HG03575 (cell line): ENCODE results near the gene ANXA3.

Experiments used
- ATAC-seq: cut with Tn5 transposase; IDR thresholded peaks from one replicate; pipeline ENCODE4 v1.9.1; 2021; ENCODE audit not compliant: unreplicated experiment, insufficient number of reproducible peaks, low FRiP score; ENCODE audit errors: extremely low read depth

Gene ANXA3

DNA sequence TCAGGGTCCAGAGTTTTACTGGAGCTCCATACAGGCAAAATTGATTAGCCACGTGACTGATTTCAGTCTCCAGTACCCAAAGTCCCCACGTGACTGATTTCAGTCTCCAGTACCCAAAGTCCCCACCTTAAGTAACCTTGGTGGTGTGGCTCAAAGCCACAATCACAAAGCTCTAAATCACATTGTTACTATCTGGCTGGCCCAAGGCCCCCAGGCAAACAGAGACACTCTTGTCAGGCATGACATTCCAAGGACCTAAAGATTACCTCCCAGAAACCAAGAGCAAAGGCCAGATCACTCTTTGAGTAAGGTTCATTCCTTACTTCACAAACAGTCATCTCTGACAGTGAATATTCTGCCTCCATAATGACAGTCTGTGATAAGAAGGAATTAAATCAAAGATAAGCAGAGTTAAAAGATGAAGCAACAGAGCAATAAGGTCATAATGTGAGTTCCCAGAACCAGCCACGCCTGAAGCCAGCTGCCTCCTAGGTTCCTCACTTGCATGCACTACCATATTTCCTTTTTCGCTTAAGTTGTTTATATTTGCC lies 78.5 kb downstream of the ANXA3 start:
- ATAC-seq = no peak

DNA sequence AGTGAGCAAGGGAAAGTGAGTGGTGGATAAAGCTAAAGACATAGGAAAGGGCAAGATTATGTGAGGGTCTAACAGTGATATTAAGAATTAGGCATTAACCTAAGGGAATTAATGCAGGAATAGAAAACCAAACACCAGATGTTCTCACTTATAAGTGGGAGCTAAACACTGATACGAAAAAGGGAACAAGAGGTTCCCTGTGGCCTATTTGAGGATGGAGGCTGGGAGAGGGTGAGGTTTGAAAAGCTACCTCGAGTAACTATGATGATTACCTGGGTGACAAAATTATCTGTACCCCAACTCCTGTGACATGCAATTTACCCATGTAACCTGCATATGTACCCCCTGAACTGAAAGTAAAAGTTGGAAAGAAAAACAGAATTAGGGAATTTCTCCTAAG lies 79.0 kb downstream of the ANXA3 start:
- no peak for ATAC-seq

DNA sequence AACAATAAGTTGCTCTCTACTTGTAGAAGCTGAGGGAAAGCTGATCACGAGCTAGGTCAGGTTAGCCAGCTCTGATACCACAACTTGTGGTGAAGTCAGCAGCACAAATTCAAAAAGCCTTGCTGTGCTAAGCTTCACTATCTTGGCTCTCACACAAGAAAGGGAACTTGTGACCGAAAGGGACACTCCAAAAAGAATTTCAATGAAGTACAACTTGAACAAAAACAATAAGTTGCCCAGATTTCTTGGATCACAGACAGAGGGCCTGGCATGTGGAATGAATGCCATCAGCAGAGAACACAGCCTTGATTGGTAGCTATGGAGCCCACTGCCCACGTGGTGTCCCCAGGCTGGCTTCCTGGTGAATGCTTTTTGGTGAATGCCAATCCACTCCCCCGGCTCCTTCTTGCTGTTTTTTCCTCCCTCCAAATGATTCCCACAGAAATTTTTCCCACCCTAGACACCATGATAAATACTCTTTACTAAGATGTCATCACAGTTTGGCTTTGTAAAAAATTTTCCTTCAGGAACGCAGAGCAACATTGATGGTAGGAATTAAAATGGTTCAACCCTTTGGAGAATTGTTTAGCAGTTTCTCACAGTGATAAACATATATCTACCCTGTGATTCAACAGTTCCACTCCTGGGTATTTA lies 82.6 kb downstream of the ANXA3 start:
- no peak for ATAC-seq

DNA sequence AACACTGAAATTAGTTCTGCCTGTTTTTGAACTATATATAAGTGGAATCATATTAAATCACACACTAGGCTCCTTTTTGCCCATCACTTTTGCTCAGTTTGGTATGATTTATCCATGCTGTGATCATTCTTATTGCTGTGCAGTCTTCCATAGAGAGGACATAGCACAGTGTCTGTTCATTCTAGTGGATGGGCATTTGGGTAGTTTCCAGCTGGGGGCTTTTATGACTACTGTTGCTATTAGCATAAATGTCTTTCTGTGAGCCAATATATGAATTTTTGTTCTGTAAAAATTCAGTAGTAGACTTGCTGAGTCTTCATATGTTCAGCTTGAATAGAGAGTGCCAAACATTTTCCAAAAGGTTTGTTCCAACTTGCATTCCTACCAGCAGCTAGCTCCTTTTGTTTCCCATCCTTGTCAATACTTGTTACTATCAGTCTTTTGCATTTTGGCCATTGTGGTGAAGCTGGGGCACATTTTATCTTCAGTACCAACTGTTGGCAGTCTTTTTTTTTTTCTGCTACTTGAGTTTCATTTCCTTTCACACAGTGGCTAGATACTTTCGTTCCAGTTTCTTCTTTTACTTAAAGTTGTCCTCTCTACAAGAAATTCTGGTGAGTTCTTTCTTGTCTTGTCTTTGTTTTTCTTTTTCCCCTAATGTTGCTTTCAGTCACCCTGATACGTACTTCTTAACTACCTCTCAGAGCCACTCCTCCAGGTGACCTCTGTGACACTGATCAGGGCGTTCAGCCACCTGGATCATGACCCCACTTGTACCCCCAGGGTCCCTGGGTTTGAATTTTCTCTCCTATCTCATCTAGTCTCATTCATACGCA lies 87.0 kb downstream of the ANXA3 start:
- ATAC-seq = peak; percentile 65

DNA sequence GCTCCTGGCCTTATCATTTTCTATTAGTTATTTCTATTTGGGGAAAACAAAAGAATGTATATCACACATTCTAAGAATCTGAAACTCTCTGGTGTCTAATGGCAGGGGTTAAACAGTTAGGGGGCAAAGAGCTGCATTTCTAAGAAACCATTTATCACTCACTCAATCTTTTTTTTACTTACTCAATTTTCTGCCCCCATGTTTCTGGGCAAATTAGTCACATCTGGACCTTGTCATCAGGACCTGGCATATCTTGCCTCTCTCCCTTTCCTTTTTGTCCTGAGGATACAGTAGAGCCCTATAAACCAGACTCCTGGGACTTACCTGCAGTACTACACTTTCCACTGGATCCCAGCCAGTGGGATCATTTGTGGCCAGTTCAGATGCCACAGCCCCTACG lies 89.1 kb downstream of the ANXA3 start:
- no peak for ATAC-seq

DNA sequence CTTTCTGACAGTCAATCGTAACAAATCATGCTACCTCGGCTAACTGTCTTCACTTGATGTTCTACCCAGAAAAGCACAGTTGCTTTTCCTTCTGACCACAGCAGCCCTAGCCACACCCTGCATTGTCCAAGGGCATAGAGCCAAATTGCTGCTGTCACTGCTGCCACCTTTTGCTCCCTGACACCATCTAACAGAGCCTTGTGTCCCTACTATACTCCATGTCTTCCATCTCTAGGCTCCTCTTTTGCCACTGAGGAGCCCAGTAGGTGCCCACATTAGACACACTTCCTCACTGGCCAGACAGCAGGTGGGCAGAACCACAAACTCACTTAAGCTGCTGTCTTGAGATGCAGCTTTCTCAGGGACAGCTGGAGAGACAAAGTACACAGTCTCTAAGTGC lies 91.4 kb downstream of the ANXA3 start:
- no peak for ATAC-seq

DNA sequence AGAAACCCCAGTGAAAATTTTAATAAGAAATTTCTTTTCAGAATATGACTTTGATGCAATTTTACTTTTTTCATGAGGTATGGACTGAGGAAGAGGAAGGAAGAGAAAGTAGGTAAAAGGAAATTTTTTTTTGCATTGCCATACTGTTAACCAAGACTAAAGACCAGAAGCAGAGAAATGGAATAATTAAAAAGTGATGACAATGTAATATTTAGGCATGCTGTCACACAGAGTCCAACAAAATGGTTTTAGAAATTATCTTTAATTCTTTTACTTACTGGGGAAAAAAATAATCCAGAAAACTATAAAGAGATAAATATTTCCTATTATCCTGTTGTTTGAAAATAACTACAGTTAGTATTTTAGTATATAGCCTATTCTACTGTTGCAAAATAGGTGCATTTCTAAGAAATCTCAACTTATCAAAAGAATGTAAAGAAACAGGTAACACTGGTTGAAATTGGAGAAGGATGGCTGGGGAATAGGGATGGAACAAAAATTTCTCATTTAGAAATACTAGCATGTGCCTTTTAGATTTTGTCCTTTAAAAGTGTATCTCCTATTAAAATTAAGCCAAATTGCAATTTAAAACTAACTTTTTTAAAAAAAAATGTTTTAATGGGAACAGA lies 92.6 kb downstream of the ANXA3 start:
- ATAC-seq = no peak

DNA sequence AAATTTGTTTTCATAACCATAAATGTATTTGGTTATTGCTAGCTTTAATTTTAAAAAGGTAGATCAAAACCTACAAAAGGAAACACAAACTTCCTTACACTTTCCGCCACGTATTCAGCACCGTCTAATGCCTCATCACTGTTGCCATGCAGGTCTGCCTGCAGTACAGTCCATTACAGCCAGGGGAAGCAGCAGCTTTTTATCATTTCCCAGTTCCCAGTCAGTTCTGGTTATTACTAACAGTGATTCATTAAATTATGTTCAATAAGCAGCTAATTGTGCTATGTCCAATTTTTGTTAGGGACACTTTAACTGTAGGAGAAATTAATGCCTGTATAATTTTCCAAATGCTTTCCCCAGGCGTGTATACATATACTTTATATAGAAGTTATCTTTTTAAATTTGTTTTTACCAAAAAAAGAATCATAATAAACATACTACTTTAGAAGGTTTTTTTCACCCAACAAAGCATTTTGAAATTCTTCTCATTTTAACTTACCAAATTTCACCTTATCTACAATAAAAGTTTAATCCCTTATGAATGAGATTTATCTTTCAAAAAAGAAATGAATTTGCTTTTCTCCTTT lies 93.3 kb downstream of the ANXA3 start:
- ATAC-seq = peak; percentile 77

DNA sequence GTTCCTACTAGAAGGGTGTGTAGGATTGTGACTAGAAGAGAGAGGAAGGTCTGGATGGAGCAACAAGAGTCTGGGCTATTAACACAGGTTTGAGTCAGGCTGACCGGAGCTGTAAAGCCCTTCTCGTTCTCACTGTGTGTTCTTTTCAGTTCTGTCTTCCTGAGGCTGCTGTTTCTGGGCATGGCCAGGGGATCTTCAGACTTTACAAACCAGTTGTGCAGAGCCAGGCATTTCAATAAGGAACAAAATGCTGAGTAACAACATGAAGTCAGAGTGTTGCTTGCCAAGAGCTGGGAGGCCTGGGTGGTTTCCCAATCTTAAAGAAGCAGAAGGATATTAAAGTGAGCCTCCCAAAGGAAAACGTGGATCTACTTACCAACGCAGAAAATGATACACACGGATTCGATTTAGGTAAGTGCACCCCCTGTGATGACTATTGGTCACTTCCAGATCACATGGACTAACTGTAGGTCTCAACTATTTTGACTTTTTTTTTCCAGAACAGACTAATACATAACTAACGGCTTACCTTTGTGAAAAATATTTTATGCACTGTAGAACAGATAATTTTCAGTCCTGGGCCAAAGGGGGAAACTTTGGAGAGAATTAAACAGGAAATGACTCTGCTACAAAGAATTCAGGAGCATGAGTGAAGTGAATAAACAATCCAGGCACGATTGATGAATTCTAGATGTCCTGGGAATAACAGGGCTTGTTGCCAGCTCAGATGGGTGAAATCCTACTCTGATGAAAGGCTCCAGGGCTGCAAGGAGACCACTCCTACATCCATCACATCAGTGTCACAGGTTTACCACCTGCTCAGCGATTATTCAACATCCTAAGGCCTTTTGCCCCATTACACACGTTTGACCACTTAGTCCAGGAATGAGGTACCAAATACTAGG lies 94.5 kb downstream of the ANXA3 start:
- ATAC-seq = no peak

DNA sequence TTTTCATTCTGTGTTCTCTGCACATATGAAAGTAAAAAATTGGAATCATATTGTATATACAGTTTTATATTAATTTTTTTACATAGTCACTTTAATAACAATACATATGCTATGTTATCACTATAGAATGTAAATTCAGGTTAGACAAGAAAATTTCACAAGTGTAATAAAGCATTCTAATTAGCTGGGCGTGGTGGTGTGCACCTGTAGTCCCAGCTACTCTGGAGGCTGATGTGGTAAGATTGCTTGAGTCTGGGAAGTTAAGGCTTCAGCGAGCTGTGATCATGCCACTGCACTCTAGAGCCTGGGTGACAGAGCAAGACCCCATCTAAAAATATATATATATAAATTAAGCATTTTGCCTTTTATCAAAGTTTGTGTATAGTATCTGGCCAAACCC lies 95.7 kb downstream of the ANXA3 start:
- ATAC-seq = no peak

DNA sequence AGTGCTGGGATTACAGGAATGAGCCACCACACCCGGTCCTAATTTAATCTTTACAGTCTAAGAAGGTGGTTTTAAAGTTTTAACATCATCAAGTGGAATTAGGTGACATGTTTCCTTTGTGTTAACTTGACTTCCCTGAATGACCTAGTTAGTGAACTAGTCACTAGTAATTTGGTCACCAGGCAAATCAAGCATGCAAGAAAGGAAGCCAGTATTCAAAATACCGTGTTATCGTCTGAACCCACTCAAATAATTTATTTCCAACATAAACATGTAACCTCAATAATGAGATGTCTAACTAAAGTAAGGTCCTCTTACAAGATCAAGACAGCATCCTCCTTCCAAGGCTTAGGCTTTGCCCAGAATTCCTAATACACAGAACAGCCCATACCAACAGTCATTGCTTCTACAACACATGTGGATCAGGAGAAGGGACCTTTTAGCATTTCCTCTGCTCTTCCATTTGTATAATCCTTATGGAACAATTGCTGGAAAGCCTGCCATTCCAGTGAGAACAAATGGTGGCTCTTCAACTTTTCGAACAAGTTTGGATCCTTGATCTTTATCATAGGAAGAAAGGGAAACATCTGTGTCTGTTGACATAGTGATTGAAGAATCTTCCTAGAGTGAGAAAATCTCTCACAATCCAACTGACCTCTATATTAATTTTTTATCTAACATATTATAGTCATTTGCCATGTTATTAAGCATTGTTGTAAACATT lies 97.2 kb downstream of the ANXA3 start:
- ATAC-seq = no peak

DNA sequence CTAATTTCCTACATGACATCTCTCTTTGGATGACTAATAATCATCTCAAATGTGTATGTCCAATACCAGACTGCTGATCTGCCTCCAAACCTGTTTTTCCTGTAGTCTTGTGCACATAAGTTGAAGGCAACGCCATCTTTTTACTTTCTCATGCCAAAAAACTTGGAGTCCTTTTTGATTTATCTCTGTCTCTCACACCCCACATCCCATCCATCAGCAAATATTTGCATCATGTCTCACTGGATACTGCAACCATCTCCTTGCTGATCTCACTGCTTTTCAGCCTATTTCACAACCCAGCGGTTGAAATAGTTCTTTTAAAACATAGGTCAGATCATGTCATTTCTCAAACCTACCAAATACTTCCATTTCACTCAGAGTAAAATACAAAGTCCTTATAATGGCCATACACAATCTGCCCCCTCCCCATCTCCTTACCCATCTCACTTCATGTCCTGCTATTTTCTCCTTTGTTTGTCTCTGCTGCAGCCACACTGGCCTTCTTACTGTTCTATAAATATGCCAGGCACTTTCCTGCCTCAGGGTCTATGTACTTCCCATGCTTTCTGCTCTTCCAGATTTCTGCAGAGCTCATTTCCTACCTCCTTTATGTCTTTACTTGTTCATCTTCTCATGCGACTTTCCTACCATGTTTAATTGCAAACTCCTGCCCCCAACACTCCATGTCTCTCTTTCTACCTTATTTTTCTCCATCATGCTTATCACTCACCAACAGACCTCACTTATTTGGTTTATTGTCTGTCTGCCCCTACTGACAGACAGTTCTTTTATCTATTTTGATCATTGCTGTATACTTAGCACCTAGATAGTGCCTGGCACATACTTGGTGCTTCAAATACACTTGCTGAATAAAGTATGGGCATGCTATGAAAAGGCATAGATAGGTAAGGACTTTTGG lies 98.8 kb downstream of the ANXA3 start:
- no peak for ATAC-seq

DNA sequence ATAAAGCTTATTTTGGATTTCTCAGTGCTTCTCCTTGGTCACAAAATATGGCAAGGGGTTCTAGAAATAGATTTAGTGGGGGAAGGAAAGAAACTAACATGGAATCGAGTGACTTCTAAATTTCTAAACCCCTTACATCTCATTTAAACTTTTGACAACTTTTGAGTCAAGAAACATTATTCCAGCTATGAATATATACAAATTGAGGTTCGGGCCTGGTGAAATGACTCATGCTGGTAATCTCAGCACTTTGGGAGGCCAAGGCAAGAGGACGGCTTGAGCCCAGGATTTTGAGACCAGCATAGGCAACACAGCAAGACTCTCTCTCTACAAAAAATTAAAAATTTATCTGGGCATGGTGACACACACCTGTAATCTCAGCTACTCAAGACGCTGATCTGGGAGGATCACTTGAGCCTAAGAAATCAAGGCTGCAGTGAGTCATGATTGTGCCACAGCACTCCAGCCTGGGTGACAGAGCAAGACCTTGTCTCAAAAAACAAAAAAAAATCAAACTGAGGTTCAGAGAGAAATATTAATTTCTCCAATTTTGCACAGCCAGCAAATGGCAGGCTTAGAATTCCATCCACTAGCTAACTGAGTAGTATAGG lies 99.8 kb downstream of the ANXA3 start:
- ATAC-seq = no peak

DNA sequence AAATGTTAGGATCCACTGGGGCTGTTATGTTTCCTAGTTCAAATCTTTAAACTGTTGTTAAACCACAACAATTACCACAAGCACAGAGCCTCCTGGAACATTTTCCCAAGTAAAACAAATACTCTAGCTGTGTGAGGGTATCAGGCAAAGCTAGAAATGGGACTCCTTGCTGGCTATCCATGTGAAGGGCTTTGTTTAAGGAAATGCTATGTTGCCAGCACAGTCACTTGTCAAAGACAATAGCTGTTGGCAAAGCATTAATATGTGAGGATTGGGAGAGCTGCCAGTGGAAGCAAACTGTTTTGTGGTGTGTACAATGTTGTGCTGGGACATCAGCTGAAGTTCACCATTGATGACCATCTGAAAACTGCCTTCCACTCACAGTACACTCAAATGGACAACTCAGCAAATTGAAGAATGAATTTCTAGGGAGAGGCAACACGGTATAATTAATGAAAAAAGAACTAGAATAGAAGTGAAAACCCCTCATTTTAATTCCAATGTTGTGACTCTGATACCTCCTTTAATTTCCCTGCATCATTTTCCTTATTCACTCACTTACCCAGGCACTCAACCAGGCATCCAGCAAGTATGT lies 100.8 kb downstream of the ANXA3 start:
- ATAC-seq = no peak

DNA sequence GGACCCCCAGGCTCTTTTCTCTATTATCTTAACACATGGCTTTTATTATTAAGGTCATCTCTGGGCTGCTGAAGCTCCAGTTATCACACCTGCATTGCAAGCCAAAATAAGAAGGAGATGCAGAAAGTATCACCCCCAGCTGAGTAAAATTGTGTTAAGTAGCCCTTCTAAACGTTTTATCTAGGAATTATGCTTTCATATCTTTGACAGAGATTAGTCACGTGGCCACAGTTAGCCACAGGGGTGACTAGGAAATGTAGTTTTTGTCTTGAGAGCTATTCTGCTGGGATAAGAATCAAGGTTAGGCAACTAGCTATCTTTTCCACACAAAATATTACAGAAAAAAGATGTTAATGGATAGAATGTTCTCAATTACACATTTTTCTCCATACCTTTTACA lies 102.1 kb downstream of the ANXA3 start:
- no peak for ATAC-seq

DNA sequence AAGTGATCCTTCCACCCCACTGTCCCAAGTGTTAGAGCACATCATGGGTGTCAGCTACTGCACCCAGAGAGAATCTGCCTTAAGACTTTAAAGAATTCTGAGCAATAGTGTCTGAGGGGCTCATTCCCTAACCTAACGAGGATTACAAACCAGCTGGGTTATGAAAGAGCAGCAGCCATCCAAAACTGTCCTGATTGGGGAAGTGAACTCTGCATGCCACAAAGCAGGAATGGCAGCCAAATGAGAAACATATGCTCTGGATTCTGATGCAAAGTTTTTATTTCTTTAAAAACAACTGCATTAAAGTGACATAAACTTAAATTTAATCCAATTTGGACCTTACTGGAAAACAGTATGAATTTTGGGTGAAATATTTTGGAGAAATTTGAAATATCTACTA lies 103.2 kb downstream of the ANXA3 start:
- ATAC-seq = no peak
